RPMI7951 (cell line): Measurements from ENCODE around the gene OR4C3. TPM values are rescaled to one million over a fixed set of nuclear protein-coding genes. Genes with fewer than 3 reads are reported as not detected.
"Not testable (repeated sequence)": the region's sequence is repeated elsewhere in the genome, so short reads cannot be mapped to it uniquely, and the experiment has no call there.

Experiments used
- DNase-seq: peaks from one replicate; pipeline ENCODE4 v3.0.0-alpha.2; 2012; ENCODE audit warnings: low read depth
- total RNA-seq: library from RNA; depleted of rRNA; stranded (reverse); fragments of >200 nt; shearing (Covaris generic); gene quantifications from 2 replicates; pipeline ENCODE4 v1.2.3, GENCODE V29; 2014; rRNA removed

OR4C3 gene
- total RNA-seq: not detected in 2 replicates

GRCh38 chr11:48324620-48325019 is at the start of gene OR4C3:
TSS of gene OR4C3 (plus strand) at chr11:48324920. CDS start at chr11:48325022, 102 bp downstream.
- DNase-seq: not testable (repeated sequence)

- DNase-seq: no peak
Measured at GRCh38 chr11:48305923-48306322, 18.8 kb upstream of the OR4C3 start, which contains the start of gene OR4S1. TSS of gene OR4S1 (plus strand) at chr11:48306223. CDS start at chr11:48306223, 0 bp downstream.

GRCh38 chr11:48307760-48308386 is 16.8 kb upstream of the OR4C3 start:
- DNase-seq: peak; percentile 48

GRCh38 chr11:48313590-48313989 is 11.1 kb upstream of the OR4C3 start:
- DNase-seq: not testable (repeated sequence)

GRCh38 chr11:48319813-48320212 is 4.9 kb upstream of the OR4C3 start:
- DNase-seq: not testable (repeated sequence)

- no peak for DNase-seq
Measured at GRCh38 chr11:48341466-48341865, 16.7 kb downstream of the OR4C3 start.

- not testable (repeated sequence) for DNase-seq
Measured at GRCh38 chr11:48342505-48342904, 17.8 kb downstream of the OR4C3 start.

- not testable (repeated sequence) for DNase-seq
Measured at GRCh38 chr11:48346286-48346685, 21.6 kb downstream of the OR4C3 start.

- DNase-seq: no peak
Measured at GRCh38 chr11:48354013-48354412, 29.3 kb downstream of the OR4C3 start.

- DNase-seq: no peak
Measured at GRCh38 chr11:48354677-48355076, 30.0 kb downstream of the OR4C3 start.

GRCh38 chr11:48361289-48361688 is 36.6 kb downstream of the OR4C3 start:
- not testable (repeated sequence) for DNase-seq

GRCh38 chr11:48366365-48366764 is 41.6 kb downstream of the OR4C3 start, which contains the start of gene OR4C5:
TSS of gene OR4C5 (minus strand) at chr11:48366465. CDS start at chr11:48366465, 0 bp downstream.
- DNase-seq: no peak

Other genes with a start within 250 kb of the OR4C3 start
- not detected in 2 replicates for gene OR4B1, start 108.1 kb upstream of the OR4C3 start, total RNA-seq
- gene OR4X2, start 79.8 kb upstream of the OR4C3 start, total RNA-seq: not detected in 2 replicates
- not detected in 2 replicates for gene OR4X1, start 61.1 kb upstream of the OR4C3 start, total RNA-seq
- not detected in 2 replicates for gene OR4S1, start 18.7 kb upstream of the OR4C3 start, total RNA-seq
- gene OR4C5, start 41.5 kb downstream of the OR4C3 start, total RNA-seq: not detected in 2 replicates
- not detected in 2 replicates for gene OR4A47, start 163.9 kb downstream of the OR4C3 start, total RNA-seq